K562 (cell line): ENCODE results near the gene LILRB3. TPM values are rescaled to one million over a fixed set of nuclear protein-coding genes. Genes with fewer than 3 reads are reported as not detected.

Source experiments
- ATF7 ChIP-seq: fragments of 450-650 bp; IDR thresholded peaks from 2 replicates; pipeline ENCODE4 v1.7.1; 2014; ENCODE audit warnings: mild to moderate bottlenecking, moderate library complexity
- CHCHD3 ChIP-seq: fragments of 250-450 bp; sonication (Bioruptor Pico); IDR thresholded peaks from 2 replicates; pipeline ENCODE4 v2.1.2; 2022; ENCODE audit warnings: mild to moderate bottlenecking
- CREB3 ChIP-seq: fragments of 450-650 bp; conservative IDR thresholded peaks from 2 replicates; pipeline ENCODE4 v1.6.1; 2016; ENCODE audit warnings: missing genetic modification characterization, low read depth, mild to moderate bottlenecking, missing compliant biosample characterization, moderate library complexity
- DEAF1 ChIP-seq: fragments of 450-650 bp; formaldehyde crosslinking; IDR thresholded peaks from 2 replicates; pipeline ENCODE4 v1.4.0; 2020; ENCODE audit warnings: mild to moderate bottlenecking, moderate library complexity
- DPF2 ChIP-seq: fragments of 450-650 bp; IDR thresholded peaks from 2 replicates; pipeline ENCODE4 v1.6.1; 2016
- GABPB2 ChIP-seq: fragments of 250-450 bp; sonication (Bioruptor Pico); conservative IDR thresholded peaks from 2 replicates; pipeline ENCODE4 v1.5.1; 2021; ENCODE audit warnings: mild to moderate bottlenecking
- HCFC1 ChIP-seq: IDR thresholded peaks from 2 replicates; pipeline ENCODE4 v1.6.1; 2012; ENCODE audit warnings: low read depth, low read length, improper control_type of control experiment
- ID3 ChIP-seq, 2 experiments: fragments of 250-450 bp in 1 of 2; fragments of 450-650 bp in 1 of 2; sonication (Bioruptor Pico) in 1 of 2; IDR thresholded peaks; 2 replicates each; pipeline versions ENCODE4 v1.6.1 to v1.8.0; 2016 to 2021; ENCODE audit warnings: mild to moderate bottlenecking in 2 of 2, moderate library complexity in 2 of 2, missing compliant biosample characterization in 1 of 2, missing genetic modification characterization in 1 of 2
- JUNB ChIP-seq: fragments of 450-650 bp; formaldehyde crosslinking; conservative IDR thresholded peaks from 2 replicates; pipeline ENCODE4 v1.4.0; 2020; ENCODE audit warnings: mild to moderate bottlenecking
- MTA3 ChIP-seq: fragments of 450-650 bp; formaldehyde crosslinking; IDR thresholded peaks from 2 replicates; pipeline ENCODE4 v1.6.1; 2017; ENCODE audit warnings: mild to moderate bottlenecking, borderline replicate concordance
- RREB1 ChIP-seq: fragments of 250-450 bp; sonication (Bioruptor Pico); IDR thresholded peaks from 2 replicates; pipeline ENCODE4 v1.4.0; 2020
- SAFB ChIP-seq: fragments of 200-400 bp; formaldehyde crosslinking; IDR thresholded peaks from 2 replicates; pipeline ENCODE4 v1.6.1; 2017; ENCODE audit warnings: low read depth, low read length, borderline replicate concordance
- SMAD2 ChIP-seq: fragments of 150-350 bp; IDR thresholded peaks from 2 replicates; pipeline ENCODE4 v1.6.1; 2014; ENCODE audit warnings: low read depth, mild to moderate bottlenecking, low read length
- SMC3 ChIP-seq: conservative IDR thresholded peaks from 2 replicates; pipeline ENCODE4 v1.6.1; 2011; ENCODE audit warnings: low read depth, low read length, improper control_type of control experiment; ENCODE audit not compliant: insufficient read depth
- ZKSCAN1 ChIP-seq: fragments of 150-350 bp; IDR thresholded peaks from 2 replicates; pipeline ENCODE4 v1.6.1; 2016; ENCODE audit warnings: low read depth, low read length
- polyA plus RNA-seq, 8 experiments: library from polyadenylated mRNA; depleted of rRNA in 4 of 8; stranded (reverse) in 5 of 8; unstranded in 3 of 8; fragments of >200 nt; fragmentation: Nextera tagmentation in 2 of 8; fragmentation: Illumina TruSeq in 1 of 8; extraction: Ambion mirVana in 2 of 8; extraction: Trizol in 1 of 8; gene quantifications; 2 replicates each; pipeline versions ENCODE4 v1.2.1 to v1.2.3, GENCODE V29; 2011 to 2014; ENCODE audit warnings: inconsistent platforms in 1 of 8, missing spikeins in 1 of 8
- total RNA-seq, 7 experiments: library from RNA; depleted of rRNA in 6 of 7; stranded (reverse); fragments of >200 nt in 6 of 7; fragmentation: Illumina TruSeq in 2 of 7; extraction: Trizol in 2 of 7; gene quantifications; 2 replicates each; pipeline versions ENCODE4 v1.2.1 to v1.2.3, GENCODE V29; 2011 to 2021; ENCODE audit warnings: low replicate concordance in 1 of 7

Gene LILRB3
- total and polyA plus RNA-seq, 9 of the 15 experiments (the other 6 are each of a cell fraction or from before 2014, with no cell fraction given), result 0.01 to 0.09 TPM; not detected in 7

- TF ChIP-seq RREB1 (CRISPR knock-in tag) (peak; percentile 88; the same call in 1 of the 2 replicates), CHCHD3 (no peak), GABPB2 (CRISPR knock-in tag) (no peak), CREB3 (tag) (no peak), JUNB (CRISPR knock-in tag) (no peak), SMAD2 (no peak), SAFB (no peak), DEAF1 (peak; percentile 95), DPF2 (peak; percentile 61), ATF7 (peak; percentile 48; the same call in 1 of the 2 replicates), SMC3 (peak; percentile 94), MTA3 (peak; percentile 34; the same call in 1 of the 2 replicates), ZKSCAN1 (peak; percentile 67; the same call in 1 of the 2 replicates), HCFC1 (peak; percentile 43; the same call in 1 of the 2 replicates), ID3 (CRISPR knock-in tag; IDR thresholded peaks at IDR 0.05) (no peak), ID3 (tag; IDR thresholded peaks at IDR 0.05) (peak; percentile 53)
These were observed 8.5 kb upstream of the LILRB3 start (continued) for GRCh38 chr19:54231077-54231931.
